BE2C (cell line): ENCODE measurements around the gene FMN2.

ENCODE experiments used
- DNase-seq: peaks from one replicate; pipeline ENCODE4 v3.0.0-alpha.2; 2020
- H3K27me3 ChIP-seq: fragments of 250-450 bp; sonication (Bioruptor Pico); 2 replicates; pipeline ENCODE4 v1.5.1; 2020; ENCODE audit warnings: mild to moderate bottlenecking
- H3K36me3 ChIP-seq: fragments of 250-450 bp; sonication (Bioruptor Pico); 2 replicates; pipeline ENCODE4 v1.5.1; 2020; ENCODE audit warnings: mild to moderate bottlenecking
- H3K4me1 ChIP-seq: fragments of 250-450 bp; sonication (Bioruptor Pico); 2 replicates; pipeline ENCODE4 v1.5.1; 2020
- H3K4me3 ChIP-seq: 2 replicates; pipeline ENCODE4 v1.5.1; 2011; ENCODE audit warnings: low read depth, low read length
- H3K9me3 ChIP-seq: fragments of 250-450 bp; sonication (Bioruptor Pico); 2 replicates; pipeline ENCODE4 v1.5.1; 2020
- CTCF ChIP-seq: IDR thresholded peaks from 2 replicates; pipeline ENCODE4 v1.5.1; 2012; ENCODE audit warnings: mild to moderate bottlenecking, low read depth, low read length

Gene FMN2

GRCh38 chr1:240122639-240123613, 31.2 kb downstream of the FMN2 start:
- Histone ChIP-seq H3K36me3 (no peaks in the 10 kb centered on the region), H3K27me3 (no peaks in the 10 kb centered on the region), H3K4me1 (no peaks in the 10 kb centered on the region), H3K9me3 (no peaks in the 10 kb centered on the region), H3K4me3 (no peak overlapping the region)
- no peak for DNase-seq
- TF ChIP-seq CTCF = no peak

- H3K4me3 ChIP-seq = no peak overlapping the region
- TF ChIP-seq CTCF = no peak
- H3K27me3 ChIP-seq = no peaks in the 10 kb centered on the region
- H3K9me3 ChIP-seq = no peaks in the 10 kb centered on the region
- no peak for DNase-seq
- H3K36me3 ChIP-seq = no peaks in the 10 kb centered on the region
- H3K4me1 ChIP-seq = no peaks in the 10 kb centered on the region
These were observed 35.1 kb downstream of the FMN2 start for GRCh38 chr1:240126821-240127220.

- H3K4me3 ChIP-seq = no peak overlapping the region
- H3K36me3 ChIP-seq = no peaks in the 10 kb centered on the region
- no peaks in the 10 kb centered on the region for H3K4me1 ChIP-seq
- H3K27me3 ChIP-seq = no peaks in the 10 kb centered on the region
- no peak for DNase-seq
- no peak for TF ChIP-seq CTCF
- H3K9me3 ChIP-seq = no peaks in the 10 kb centered on the region
These were observed 36.7 kb downstream of the FMN2 start for GRCh38 chr1:240128366-240128765.

- Histone ChIP-seq H3K27me3 (no peaks in the 10 kb centered on the region), H3K4me1 (no peaks in the 10 kb centered on the region), H3K36me3 (no peaks in the 10 kb centered on the region), H3K9me3 (no peaks in the 10 kb centered on the region), H3K4me3 (no peak overlapping the region)
- TF ChIP-seq CTCF = no peak
- no peak for DNase-seq
These were observed 42.4 kb downstream of the FMN2 start for GRCh38 chr1:240134113-240134512.

- Histone ChIP-seq H3K36me3 (no peaks in the 10 kb centered on the region), H3K9me3 (no peaks in the 10 kb centered on the region), H3K4me1 (no peaks in the 10 kb centered on the region), H3K4me3 (no peak overlapping the region), H3K27me3 (no peaks in the 10 kb centered on the region)
- no peak for DNase-seq
- no peak for TF ChIP-seq CTCF
These were observed 42.9 kb downstream of the FMN2 start for GRCh38 chr1:240134596-240134995.

GRCh38 chr1:240136402-240136801, 44.7 kb downstream of the FMN2 start:
- no peaks in the 10 kb centered on the region for H3K36me3 ChIP-seq
- H3K4me3 ChIP-seq = no peak overlapping the region
- no peaks in the 10 kb centered on the region for H3K27me3 ChIP-seq
- H3K9me3 ChIP-seq = no peaks in the 10 kb centered on the region
- no peak for TF ChIP-seq CTCF
- DNase-seq = no peak
- no peaks in the 10 kb centered on the region for H3K4me1 ChIP-seq
